ENCODE measurements around the gene PITPNM2. TPM values are rescaled to one million over a fixed set of nuclear protein-coding genes. Genes with fewer than 3 reads are reported as not detected.

The PITPNM2 gene
- total RNA-seq, 2 donors from 2014 or later = 2.4 to 15.7 TPM

DNA sequence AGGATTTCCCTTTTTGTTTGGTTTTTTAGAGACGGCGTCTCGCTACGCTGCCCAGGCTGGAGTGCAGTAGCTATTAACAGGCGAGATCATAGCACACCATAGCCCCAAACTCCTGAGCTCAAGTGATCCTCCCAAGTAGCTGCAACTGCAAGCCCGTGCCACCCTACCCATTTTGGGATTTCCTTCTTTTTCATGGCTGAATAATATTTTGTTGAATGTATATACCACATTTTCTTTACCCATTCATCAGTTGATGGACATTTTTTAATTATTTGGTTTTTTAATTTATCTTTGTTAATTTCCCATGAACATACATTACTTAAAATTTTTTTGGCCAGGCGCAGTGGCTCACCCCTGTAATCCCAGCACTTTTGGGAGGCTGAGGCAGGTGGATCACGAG is 15.2 kb downstream of the PITPNM2 start:
- TF ChIP-seq POLR2A (IDR thresholded peaks at IDR 0.05) (no peak), POLR2AphosphoS5 (IDR thresholded peaks at IDR 0.05) (no peak)
- TF ChIP-seq, protein P1, sequence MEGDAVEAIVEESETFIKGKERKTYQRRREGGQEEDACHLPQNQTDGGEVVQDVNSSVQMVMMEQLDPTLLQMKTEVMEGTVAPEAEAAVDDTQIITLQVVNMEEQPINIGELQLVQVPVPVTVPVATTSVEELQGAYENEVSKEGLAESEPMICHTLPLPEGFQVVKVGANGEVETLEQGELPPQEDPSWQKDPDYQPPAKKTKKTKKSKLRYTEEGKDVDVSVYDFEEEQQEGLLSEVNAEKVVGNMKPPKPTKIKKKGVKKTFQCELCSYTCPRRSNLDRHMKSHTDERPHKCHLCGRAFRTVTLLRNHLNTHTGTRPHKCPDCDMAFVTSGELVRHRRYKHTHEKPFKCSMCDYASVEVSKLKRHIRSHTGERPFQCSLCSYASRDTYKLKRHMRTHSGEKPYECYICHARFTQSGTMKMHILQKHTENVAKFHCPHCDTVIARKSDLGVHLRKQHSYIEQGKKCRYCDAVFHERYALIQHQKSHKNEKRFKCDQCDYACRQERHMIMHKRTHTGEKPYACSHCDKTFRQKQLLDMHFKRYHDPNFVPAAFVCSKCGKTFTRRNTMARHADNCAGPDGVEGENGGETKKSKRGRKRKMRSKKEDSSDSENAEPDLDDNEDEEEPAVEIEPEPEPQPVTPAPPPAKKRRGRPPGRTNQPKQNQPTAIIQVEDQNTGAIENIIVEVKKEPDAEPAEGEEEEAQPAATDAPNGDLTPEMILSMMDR (IDR thresholded peaks at IDR 0.05) = no peak
- no peaks in the 10 kb centered on the region for H3K36me3 ChIP-seq
- no peak overlapping the region for H3K27ac ChIP-seq
- intact Hi-C loops (cut with DNase I) = no loop called here
- H3K4me3 ChIP-seq = no peak overlapping the region
- peaks cover 9% of the 10 kb centered on the region for H3K4me1 ChIP-seq (replicated peaks)
- 71% methylated on average over 8 of the region's 8 CpGs for WGBS
- no peak for DNase-seq (ENCODE audit: low spot score)
- H3K9me3 ChIP-seq = no peaks in the 10 kb centered on the region
- H3K27me3 ChIP-seq (replicated peaks; ENCODE audit: insufficient read depth) = no peaks in the 10 kb centered on the region

DNA sequence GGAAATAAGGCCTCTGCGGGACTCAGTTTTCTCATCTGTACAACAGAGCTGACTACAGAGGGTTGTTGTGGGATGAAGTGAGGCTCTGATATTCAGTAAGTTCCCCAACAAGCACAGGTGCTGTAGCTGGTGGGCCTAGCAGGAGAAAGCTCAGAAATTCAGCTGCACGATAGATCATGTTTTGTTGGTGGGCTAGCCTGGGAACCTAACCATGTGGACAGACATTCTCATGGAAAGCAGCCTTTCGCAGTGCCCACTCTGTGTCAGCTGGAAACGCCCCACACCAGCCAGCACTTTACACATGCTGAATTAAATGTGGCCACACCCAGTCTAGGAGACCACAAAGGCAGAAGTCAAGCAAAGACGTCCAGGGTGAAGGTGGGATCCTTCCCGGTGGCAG is 16.1 kb downstream of the PITPNM2 start:
- Histone ChIP-seq H3K9me3 (no peaks in the 10 kb centered on the region), H3K4me1 (replicated peaks) (peaks cover 3% of the 10 kb centered on the region), H3K27me3 (replicated peaks; ENCODE audit: insufficient read depth) (no peaks in the 10 kb centered on the region), H3K4me3 (no peak overlapping the region), H3K27ac (no peak overlapping the region), H3K36me3 (no peaks in the 10 kb centered on the region)
- TF ChIP-seq POLR2A (IDR thresholded peaks at IDR 0.05) = no peak
- TF ChIP-seq, protein P1 (IDR thresholded peaks at IDR 0.05) = no peak
- WGBS = 93% methylated on average over 6 of the region's 6 CpGs
- intact Hi-C loops (cut with DNase I) = no loop called here
- DNase-seq (ENCODE audit: low spot score) = no peak

DNA sequence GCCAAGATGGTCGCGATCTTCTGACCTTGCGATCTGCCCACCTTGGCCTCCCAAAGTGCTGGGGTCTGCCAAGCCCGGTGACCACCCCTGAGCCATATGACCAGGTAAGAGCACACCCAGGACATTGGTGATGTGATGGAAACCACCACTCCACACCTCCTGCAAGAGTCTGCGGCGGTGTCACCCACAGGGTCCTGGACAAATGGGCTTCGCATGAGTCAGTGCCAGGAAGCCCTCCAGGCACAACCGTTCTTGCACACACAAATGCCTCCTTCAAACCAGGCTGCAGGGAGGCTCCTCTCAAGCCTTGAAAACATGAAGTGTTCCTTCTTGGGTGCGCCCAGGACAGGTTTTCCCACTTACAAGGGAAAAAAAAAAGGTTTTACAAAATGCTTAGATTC is 16.6 kb downstream of the PITPNM2 start:
- no peaks in the 10 kb centered on the region for H3K36me3 ChIP-seq
- intact Hi-C loops (cut with DNase I) = no loop called here
- WGBS = 92% methylated on average over 8 of the region's 9 CpGs
- DNase-seq (ENCODE audit: low spot score) = no peak
- TF ChIP-seq POLR2AphosphoS5 (IDR thresholded peaks at IDR 0.05) = no peak
- TF ChIP-seq, protein P1 (IDR thresholded peaks at IDR 0.05) = no peak
- TF ChIP-seq POLR2A (IDR thresholded peaks at IDR 0.05) = no peak
- H3K27me3 ChIP-seq (replicated peaks; ENCODE audit: insufficient read depth) = no peaks in the 10 kb centered on the region
- no peak overlapping the region for H3K4me3 ChIP-seq
- H3K27ac ChIP-seq = no peak overlapping the region
- peaks cover 3% of the 10 kb centered on the region for H3K4me1 ChIP-seq (replicated peaks)
- H3K9me3 ChIP-seq = no peaks in the 10 kb centered on the region

DNA sequence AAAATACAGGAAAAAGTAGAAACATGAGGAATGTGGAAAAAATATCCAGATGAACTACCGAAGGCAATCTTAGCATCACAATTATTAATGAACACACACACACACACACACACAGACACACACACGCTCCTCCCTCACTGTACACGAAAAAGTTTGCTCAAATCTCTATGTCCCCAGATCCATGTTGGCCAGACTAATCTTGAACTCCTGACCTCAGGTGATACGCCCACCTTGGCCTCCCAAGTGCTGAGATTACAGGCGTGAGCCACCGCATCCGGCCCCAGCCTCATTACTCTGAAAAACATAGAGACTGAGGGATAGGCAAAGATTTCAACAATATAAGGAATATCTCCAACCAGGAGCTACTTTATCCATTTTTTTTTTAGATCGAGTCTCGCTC is 17.2 kb downstream of the PITPNM2 start:
- WGBS = 90% methylated on average over 9 of the region's 9 CpGs

More for the DNA sequence above, 17.2 kb downstream of the PITPNM2 start:
- no peak for DNase-seq (ENCODE audit: low spot score)
- Histone ChIP-seq H3K36me3 (no peaks in the 10 kb centered on the region), H3K4me1 (replicated peaks) (peaks cover 3% of the 10 kb centered on the region), H3K9me3 (no peaks in the 10 kb centered on the region), H3K27me3 (replicated peaks; ENCODE audit: insufficient read depth) (no peaks in the 10 kb centered on the region), H3K4me3 (no peak overlapping the region), H3K27ac (no peak overlapping the region)
- intact Hi-C loops (cut with DNase I) = no loop called here
- TF ChIP-seq, protein P1 (IDR thresholded peaks at IDR 0.05) = no peak
- no peak for TF ChIP-seq POLR2A (IDR thresholded peaks at IDR 0.05)
- no peak for TF ChIP-seq POLR2AphosphoS5 (IDR thresholded peaks at IDR 0.05)
